Caco-2 (cell line): ENCODE results near the gene ZNF789. TPM values are rescaled to one million over a fixed set of nuclear protein-coding genes. Genes with fewer than 3 reads are reported as not detected.

Experiments
- BruUV-seq: library from RNA; stranded (reverse); fragments of 400-500 nt; replicated peaks from 2 replicates; lab custom pipeline; 2021; lab: Mats Ljungman, UMichigan
- CTCF ChIA-PET: fragments of 300-600 bp; sonication (Branson Sonifier 250); formaldehyde crosslinking; loops from one replicate; lab custom pipeline; 2022; ENCODE audit warnings: antibody characterized with exemption; lab: Charles Lee
- POLR2A ChIA-PET: fragments of 300-600 bp; sonication (Branson Sonifier 250); formaldehyde crosslinking; loops from one replicate; lab custom pipeline; 2022; ENCODE audit warnings: antibody characterized with exemption; lab: Charles Lee
- DNase-seq, 2 experiments: peaks; one replicate each; pipeline versions ENCODE4 v3.0.0 to v3.0.0-alpha.2; 2020 to 2022
- H3K27me3 ChIP-seq: replicated peaks from 2 replicates; pipeline ENCODE4 v1.6.0; 2011; ENCODE audit warnings: low read length; ENCODE audit not compliant: control insufficient read depth, insufficient read depth
- H3K36me3 ChIP-seq: 2 replicates; pipeline ENCODE4 v1.5.1; 2011; ENCODE audit warnings: low read length; ENCODE audit not compliant: control insufficient read depth, insufficient read depth
- H3K4me1 ChIP-seq: fragments of 250-450 bp; sonication (Bioruptor Pico); 2 replicates; pipeline ENCODE4 v1.5.1; 2020; ENCODE audit warnings: mild to moderate bottlenecking
- H3K4me3 ChIP-seq: 2 replicates; pipeline ENCODE4 v1.5.1; 2011; ENCODE audit warnings: low read depth, mild to moderate bottlenecking, control low read depth, low read length
- H3K9me3 ChIP-seq: fragments of 250-450 bp; sonication (Bioruptor Pico); 2 replicates; pipeline ENCODE4 v1.5.1; 2020; ENCODE audit warnings: mild to moderate bottlenecking, moderate library complexity
- H3K27ac Mint-ChIP-seq: one replicate; pipeline ENCODE4 v1.8.0; 2022; ENCODE audit warnings: mixed read lengths; ENCODE audit not compliant: unreplicated experiment
- H3K27me3 Mint-ChIP-seq: one replicate; pipeline ENCODE4 v1.8.0; 2022; ENCODE audit warnings: mixed read lengths; ENCODE audit not compliant: insufficient read depth, unreplicated experiment
- H3K36me3 Mint-ChIP-seq: one replicate; pipeline ENCODE4 v1.8.0; 2022; ENCODE audit warnings: mild to moderate bottlenecking, mixed read lengths; ENCODE audit not compliant: insufficient read depth, unreplicated experiment
- H3K4me1 Mint-ChIP-seq: one replicate; pipeline ENCODE4 v1.8.0; 2022; ENCODE audit warnings: low read depth, mixed read lengths; ENCODE audit not compliant: unreplicated experiment
- H3K4me3 Mint-ChIP-seq: one replicate; pipeline ENCODE4 v1.8.0; 2022; ENCODE audit warnings: mild to moderate bottlenecking, moderate library complexity, mixed read lengths; ENCODE audit not compliant: unreplicated experiment
- H3K9me3 Mint-ChIP-seq: one replicate; pipeline ENCODE4 v1.8.0; 2022; ENCODE audit warnings: mixed read lengths; ENCODE audit not compliant: unreplicated experiment
- intact Hi-C: fragments of 100-400 bp; cut with micrococcal nuclease; formaldehyde crosslinking; loops from one replicate; pipeline ENCODE4 v1.10.0; 2022; ENCODE audit not compliant: unreplicated experiment
- total RNA-seq: library from RNA; stranded (reverse); gene quantifications from 2 replicates; pipeline ENCODE4 v1.2.3, GENCODE V29; 2022
- TF ChIP-seq, protein P1 (sequence below), 2 experiments: fragments of 200-600 bp in 1 of 2; IDR thresholded peaks; 1 replicate in 1 of 2; 2 replicates in 1 of 2; pipeline versions ENCODE4 v1.5.1 to v1.8.0; 2011 to 2022; ENCODE audit warnings: antibody characterized with exemption in 1 of 2, control low read depth in 1 of 2, inconsistent platforms in 1 of 2, low read depth in 1 of 2, low read length in 1 of 2, mild to moderate bottlenecking in 1 of 2, moderate library complexity in 1 of 2; ENCODE audit not compliant: insufficient read depth in 1 of 2, severe bottlenecking in 1 of 2, unreplicated experiment in 1 of 2

Gene ZNF789
- total RNA-seq, 1 experiment from 2014 or later = 30.1 TPM

DNA sequence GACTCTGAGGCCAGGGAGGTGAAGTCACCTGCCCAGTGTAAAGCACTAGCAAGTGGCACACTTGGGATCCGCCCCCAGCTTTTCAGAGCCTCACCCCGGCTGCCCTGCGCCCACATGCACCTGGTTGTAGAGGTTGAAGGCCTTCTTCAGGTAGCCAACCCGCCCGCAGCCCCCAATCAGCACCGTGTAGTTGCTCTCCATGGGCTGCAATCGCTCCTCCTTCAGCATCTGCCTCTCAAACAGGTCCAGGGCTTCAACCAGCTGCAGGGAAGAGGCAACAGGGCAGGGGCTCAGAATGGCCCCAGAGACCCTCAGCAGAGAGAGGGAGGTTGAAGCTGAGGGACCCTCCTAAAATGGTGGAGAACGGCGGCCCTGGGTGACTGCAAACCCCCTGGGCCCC lies 39.5 kb upstream of the ZNF789 start:
- ChIA-PET POLR2A (interaction anchor here (0.6 kb wide), 1 partner anchor 58 kb away, joined by 3 read pairs; no protein-coding TSS in a partner anchor), CTCF (no interaction called here)
- Mint-ChIP-seq H3K27ac (peak overlapping the region; percentile 92), H3K9me3 (no peaks in the 10 kb centered on the region), H3K4me3 (peak overlapping the region; percentile 67), H3K36me3 (peaks cover 98% of the 10 kb centered on the region), H3K27me3 (no peaks in the 10 kb centered on the region), H3K4me1 (peaks cover 20% of the 10 kb centered on the region)
- TF ChIP-seq, protein P1, sequence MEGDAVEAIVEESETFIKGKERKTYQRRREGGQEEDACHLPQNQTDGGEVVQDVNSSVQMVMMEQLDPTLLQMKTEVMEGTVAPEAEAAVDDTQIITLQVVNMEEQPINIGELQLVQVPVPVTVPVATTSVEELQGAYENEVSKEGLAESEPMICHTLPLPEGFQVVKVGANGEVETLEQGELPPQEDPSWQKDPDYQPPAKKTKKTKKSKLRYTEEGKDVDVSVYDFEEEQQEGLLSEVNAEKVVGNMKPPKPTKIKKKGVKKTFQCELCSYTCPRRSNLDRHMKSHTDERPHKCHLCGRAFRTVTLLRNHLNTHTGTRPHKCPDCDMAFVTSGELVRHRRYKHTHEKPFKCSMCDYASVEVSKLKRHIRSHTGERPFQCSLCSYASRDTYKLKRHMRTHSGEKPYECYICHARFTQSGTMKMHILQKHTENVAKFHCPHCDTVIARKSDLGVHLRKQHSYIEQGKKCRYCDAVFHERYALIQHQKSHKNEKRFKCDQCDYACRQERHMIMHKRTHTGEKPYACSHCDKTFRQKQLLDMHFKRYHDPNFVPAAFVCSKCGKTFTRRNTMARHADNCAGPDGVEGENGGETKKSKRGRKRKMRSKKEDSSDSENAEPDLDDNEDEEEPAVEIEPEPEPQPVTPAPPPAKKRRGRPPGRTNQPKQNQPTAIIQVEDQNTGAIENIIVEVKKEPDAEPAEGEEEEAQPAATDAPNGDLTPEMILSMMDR (IDR thresholded peaks at IDR 0.05; ENCODE audit: insufficient read depth in 1 of 2, low read depth in 1 of 2, low read length in 1 of 2, severe bottlenecking in 1 of 2, unreplicated experiment in 1 of 2) = no peak
- DNase-seq = no peak
- Histone ChIP-seq H3K4me1 (peaks cover 72% of the 10 kb centered on the region), H3K4me3 (no peak overlapping the region), H3K27me3 (no peaks in the 10 kb centered on the region), H3K36me3 (peaks cover 18% of the 10 kb centered on the region), H3K9me3 (no peaks in the 10 kb centered on the region)
- intact Hi-C loops = loop anchor here (2.0 kb wide), 2 partner anchors 24 to 40 kb away; partner anchors contain the start of genes BUD31, PDAP1 and ZNF789
- BruUV-seq = no TSS peak

DNA sequence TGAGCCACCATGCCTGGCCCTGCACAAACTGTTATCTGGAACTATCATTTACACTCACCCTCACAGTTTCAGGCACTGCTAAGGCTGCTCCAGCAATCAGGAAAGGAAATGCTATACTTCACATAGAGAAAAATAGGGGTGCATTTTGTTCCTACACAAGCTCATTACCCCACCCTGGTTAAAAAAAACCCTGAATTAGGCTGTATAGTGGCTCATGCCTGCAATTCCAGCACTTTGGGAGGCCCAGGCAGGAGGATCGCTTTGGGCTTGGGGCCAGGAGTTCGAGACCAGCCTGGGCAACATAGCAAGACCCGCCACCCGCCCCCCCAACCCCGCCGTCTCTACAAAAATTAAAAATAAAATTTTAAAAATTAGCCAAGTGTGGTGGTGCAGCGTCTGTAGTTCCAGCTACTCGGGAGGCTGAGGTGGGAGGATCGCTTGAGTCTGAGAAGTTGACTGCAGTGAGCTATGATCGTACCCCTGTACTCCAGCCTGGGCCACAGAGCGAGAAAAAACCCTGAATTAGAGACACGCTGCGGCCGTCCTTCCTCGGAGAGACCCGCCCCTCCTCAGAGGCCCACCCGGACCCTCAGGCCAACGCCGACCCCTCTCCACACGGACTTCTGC lies 34.6 kb upstream of the ZNF789 start:
- Mint-ChIP-seq H3K27me3 (no peaks in the 10 kb centered on the region), H3K4me1 (peaks cover 24% of the 10 kb centered on the region), H3K36me3 (peaks cover 100% of the 10 kb centered on the region), H3K9me3 (no peaks in the 10 kb centered on the region), H3K27ac (peak overlapping the region; percentile 98), H3K4me3 (peak overlapping the region; percentile 100)
- H3K27me3 ChIP-seq = no peaks in the 10 kb centered on the region
- H3K36me3 ChIP-seq = peaks cover 5% of the 10 kb centered on the region
- ChIA-PET CTCF (no interaction called here), POLR2A (interaction anchor here (0.6 to 1.0 kb wide), 2 partner anchors 29 to 34 kb away, joined by 5 to 6 read pairs; partner anchors contain the start of gene BUD31)
- no peak for DNase-seq
- H3K9me3 ChIP-seq = no peaks in the 10 kb centered on the region
- intact Hi-C loops = no loop called here
- TF ChIP-seq, protein P1 (IDR thresholded peaks at IDR 0.05; ENCODE audit: insufficient read depth in 1 of 2, low read depth in 1 of 2, low read length in 1 of 2, severe bottlenecking in 1 of 2, unreplicated experiment in 1 of 2) = no peak
- H3K4me1 ChIP-seq = peaks cover 38% of the 10 kb centered on the region
- no TSS peak for BruUV-seq
- H3K4me3 ChIP-seq = peak overlapping the region; percentile 100

DNA sequence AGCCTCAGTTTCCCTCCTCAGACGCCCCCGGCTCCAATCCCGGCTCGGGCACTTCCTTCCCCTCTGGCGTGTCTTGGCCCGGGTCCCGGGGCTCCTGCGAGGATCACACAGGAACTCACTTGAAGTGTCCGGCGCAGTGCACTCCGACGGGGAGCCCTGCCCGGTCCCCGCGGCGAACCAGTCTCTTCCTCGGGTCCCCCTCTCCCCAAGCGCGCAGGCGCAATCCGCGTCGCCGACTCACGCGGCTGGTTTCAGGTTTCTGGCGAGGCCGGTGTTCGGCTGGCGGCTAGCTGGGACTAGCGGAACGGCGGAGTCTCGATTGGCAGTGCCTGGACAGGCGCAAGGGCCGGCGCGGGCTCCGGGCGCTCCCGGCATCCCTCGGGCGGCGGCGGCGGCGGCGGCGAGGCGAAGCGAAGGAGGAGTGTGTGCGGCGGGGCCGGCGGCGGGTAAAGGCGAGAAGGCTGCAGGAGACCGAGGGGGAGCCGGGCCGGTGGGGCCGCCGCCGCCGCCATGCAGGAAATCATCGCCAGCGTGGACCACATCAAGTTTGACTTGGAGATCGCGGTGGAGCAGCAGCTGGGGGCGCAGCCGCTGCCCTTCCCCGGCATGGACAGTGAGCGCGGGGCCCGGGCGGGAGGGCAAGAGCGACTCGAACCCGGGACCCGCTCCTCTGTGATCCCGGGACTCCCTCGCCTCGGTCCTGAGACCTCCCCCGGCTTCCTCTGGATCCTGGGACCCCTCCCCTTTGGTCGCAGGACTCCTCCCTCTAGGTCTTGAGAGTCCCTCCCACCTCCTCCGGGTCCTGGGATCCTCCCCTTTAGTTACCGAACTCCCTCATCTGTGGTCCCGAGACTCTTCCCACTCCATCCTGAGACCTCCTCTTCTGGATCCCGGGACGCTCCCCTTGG lies 33.9 kb upstream of the ZNF789 start, which contains the start of the genes CPSF4 and PTCD1:
TSS of gene CPSF4 (plus strand) at position 371 of the 908 bp plus-strand sequence. CDS start at position 511, 140 bp downstream.
TSS of gene PTCD1 (minus strand) at position 226 of the 908 bp plus-strand sequence. CDS start 3,556 bp downstream, outside the sequence.
- no TSS peak for BruUV-seq
- H3K4me1 Mint-ChIP-seq = peaks cover 20% of the 10 kb centered on the region
- H3K27ac Mint-ChIP-seq = peak within 1 kb of the TSS; percentile 98
- CTCF ChIA-PET = no interaction called here
- peaks cover 100% of the 10 kb centered on the region for H3K36me3 Mint-ChIP-seq
- no peaks in the 10 kb centered on the region for H3K27me3 ChIP-seq
- peak within 1 kb of the TSS; percentile 100 for H3K4me3 ChIP-seq
- peaks cover 30% of the 10 kb centered on the region for H3K4me1 ChIP-seq
- POLR2A ChIA-PET = interaction anchor here (0.5 to 1.0 kb wide), 2 partner anchors 30 to 62 kb away, joined by 4 to 6 read pairs; partner anchors contain the start of gene BUD31
- no peaks in the 10 kb centered on the region for H3K27me3 Mint-ChIP-seq
- intact Hi-C loops = no loop called here
- peaks cover 11% of the 10 kb centered on the region for H3K36me3 ChIP-seq
- TF ChIP-seq, protein P1 (IDR thresholded peaks at IDR 0.05; ENCODE audit: insufficient read depth in 1 of 2, low read depth in 1 of 2, low read length in 1 of 2, severe bottlenecking in 1 of 2, unreplicated experiment in 1 of 2) = no peak
- no peaks in the 10 kb centered on the region for H3K9me3 ChIP-seq
- H3K4me3 Mint-ChIP-seq = peak within 1 kb of the TSS; percentile 100
- no peaks in the 10 kb centered on the region for H3K9me3 Mint-ChIP-seq
- DNase-seq = peak; percentile 96 to 97
